Testis (tissue), 2 donors: ENCODE data around the gene RGS16.

ENCODE experiments used
- CTCF ChIP-seq, 3 experiments: fragments of 450-650 bp in 2 of 3; fragments of 200-600 bp in 1 of 3; sonication (generic) in 1 of 3; IDR thresholded peaks; one replicate each; pipeline ENCODE4 v1.5.1; 2016 to 2019; ENCODE audit warnings: antibody characterized with exemption in 3 of 3, mild to moderate bottlenecking in 2 of 3, moderate library complexity in 1 of 3
- POLR2A ChIP-seq: fragments of 450-650 bp; IDR thresholded peaks from one replicate; pipeline ENCODE4 v1.6.1; 2017; ENCODE audit warnings: antibody characterized with exemption, mild to moderate bottlenecking, moderate library complexity

DNA sequence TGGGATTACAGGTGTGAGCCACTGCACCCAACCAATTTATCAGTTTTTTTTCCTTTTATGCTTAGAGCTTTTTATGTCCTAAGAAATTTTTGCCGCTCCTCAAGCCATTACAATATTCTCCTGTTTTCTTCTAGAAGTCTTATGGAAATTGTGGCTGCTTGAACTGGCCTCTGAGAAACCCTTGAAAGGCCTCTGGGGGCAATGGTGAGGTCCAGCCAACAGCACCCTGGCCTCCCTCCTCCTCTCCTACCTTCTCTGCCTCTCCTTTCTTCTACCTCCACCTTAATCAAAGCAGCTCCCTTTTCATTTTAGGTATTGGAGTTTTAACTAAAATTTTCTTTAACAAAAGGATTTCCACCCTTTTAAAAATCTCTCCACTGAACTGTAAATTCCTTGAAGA, 24.5 kb upstream of the RGS16 start:
- TF ChIP-seq POLR2A (no peak), CTCF (IDR thresholded peaks at IDR 0.05) (no peak)
